ENCODE measurements around the gene TP53BP2. TPM values are rescaled to one million over a fixed set of nuclear protein-coding genes. Genes with fewer than 3 reads are reported as not detected.
A peak's percentile ranks its signal among the peaks of the same experiment; 100 is the strongest.
"Not testable (repeated sequence)": the region's sequence is repeated elsewhere in the genome, so short reads cannot be mapped to it uniquely, and the experiment has no call there.

Gene TP53BP2
- total RNA-seq = 10 to 100 TPM; 53.6 to 59.8 TPM
- polyA plus RNA-seq (2013, experiment 1 of 2) = 40.4 TPM
- 41.3 TPM for polyA plus RNA-seq (2013, experiment 2 of 2)
- long read RNA-seq, experiment 1, partial matches to known transcripts = 10 of 15 reads
- long read RNA-seq, experiment 1, other reads (novel, unspliced or antisense) = 5 of 15 reads
- long read RNA-seq, experiment 2, full-length matches to known transcripts = 86 of 113 reads
- long read RNA-seq, experiment 2, partial matches to known transcripts = 8 of 113 reads
- long read RNA-seq, experiment 2, other reads (novel, unspliced or antisense) = 19 of 113 reads
- long read RNA-seq, experiment 3, full-length matches to known transcripts = 43 of 69 reads
- long read RNA-seq, experiment 3, partial matches to known transcripts = 17 of 69 reads
- long read RNA-seq, experiment 3, other reads (novel, unspliced or antisense) = 9 of 69 reads
- long read RNA-seq, experiment 4, partial matches to known transcripts = 1 of 1 reads
- long read RNA-seq, experiment 4, other reads (novel, unspliced or antisense) = 0 of 1 reads

GRCh38 chr1:223845810-223846682 lies at the start of gene TP53BP2:
TP53BP2 (minus strand) TSS chr1:223845947; CDS start chr1:223845680, 267 bp downstream.
- peaks cover 3% of the 10 kb centered on the region for H3K4me1 ChIP-seq (ENCODE audit: control insufficient read depth, insufficient read depth, low read length)
- H3K9me3 Mint-ChIP-seq = no peaks in the 10 kb centered on the region
- H3K4me3 ChIP-seq (ENCODE audit: low read length) = peak within 1 kb of the TSS; percentile 95
- DNase-seq = peak; percentile 95
- H3K4me3 Mint-ChIP-seq = peak within 1 kb of the TSS; percentile 96
- no peaks in the 10 kb centered on the region for H3K36me3 Mint-ChIP-seq (ENCODE audit: low read depth)
- H3K27me3 ChIP-seq (ENCODE audit: control insufficient read depth, insufficient read depth, low read length, poor library complexity, severe bottlenecking) = no peaks in the 10 kb centered on the region
- no peaks in the 10 kb centered on the region for H3K36me3 ChIP-seq (ENCODE audit: control insufficient read depth, insufficient read depth, low read length)
- H3K27ac Mint-ChIP-seq = peak within 1 kb of the TSS; percentile 98
- H3K9me3 ChIP-seq (ENCODE audit: control insufficient read depth, low read length) = no peaks in the 10 kb centered on the region
- TF ChIP-seq, protein P1, sequence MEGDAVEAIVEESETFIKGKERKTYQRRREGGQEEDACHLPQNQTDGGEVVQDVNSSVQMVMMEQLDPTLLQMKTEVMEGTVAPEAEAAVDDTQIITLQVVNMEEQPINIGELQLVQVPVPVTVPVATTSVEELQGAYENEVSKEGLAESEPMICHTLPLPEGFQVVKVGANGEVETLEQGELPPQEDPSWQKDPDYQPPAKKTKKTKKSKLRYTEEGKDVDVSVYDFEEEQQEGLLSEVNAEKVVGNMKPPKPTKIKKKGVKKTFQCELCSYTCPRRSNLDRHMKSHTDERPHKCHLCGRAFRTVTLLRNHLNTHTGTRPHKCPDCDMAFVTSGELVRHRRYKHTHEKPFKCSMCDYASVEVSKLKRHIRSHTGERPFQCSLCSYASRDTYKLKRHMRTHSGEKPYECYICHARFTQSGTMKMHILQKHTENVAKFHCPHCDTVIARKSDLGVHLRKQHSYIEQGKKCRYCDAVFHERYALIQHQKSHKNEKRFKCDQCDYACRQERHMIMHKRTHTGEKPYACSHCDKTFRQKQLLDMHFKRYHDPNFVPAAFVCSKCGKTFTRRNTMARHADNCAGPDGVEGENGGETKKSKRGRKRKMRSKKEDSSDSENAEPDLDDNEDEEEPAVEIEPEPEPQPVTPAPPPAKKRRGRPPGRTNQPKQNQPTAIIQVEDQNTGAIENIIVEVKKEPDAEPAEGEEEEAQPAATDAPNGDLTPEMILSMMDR (conservative IDR thresholded peaks at IDR 0.05) = peak; percentile 80
- peak within 1 kb of the TSS; percentile 84 for H3K9ac ChIP-seq (ENCODE audit: extremely low read depth, low read length, poor library complexity, severe bottlenecking)
- H3K27me3 Mint-ChIP-seq (ENCODE audit: insufficient read depth) = peaks cover 8% of the 10 kb centered on the region
- peak within 1 kb of the TSS; percentile 99 for H3K27ac ChIP-seq (ENCODE audit: low read depth, low read length)
- H3K4me1 Mint-ChIP-seq = peaks cover 16% of the 10 kb centered on the region
- WGBS, 2 experiments (ENCODE audit: insufficient coverage in 1 of 2, insufficient read length in 1 of 2) = 1 to 3% methylated on average over 8 to 107 of the region's 107 CpGs

- not testable (repeated sequence) for H3K27me3 ChIP-seq (ENCODE audit: control insufficient read depth, insufficient read depth, low read length, poor library complexity, severe bottlenecking); H3K27ac ChIP-seq (ENCODE audit: low read depth, low read length); H3K27me3 Mint-ChIP-seq (ENCODE audit: insufficient read depth); H3K4me1 ChIP-seq (ENCODE audit: control insufficient read depth, insufficient read depth, low read length); H3K4me3 Mint-ChIP-seq; H3K36me3 Mint-ChIP-seq (ENCODE audit: low read depth); H3K4me3 ChIP-seq (ENCODE audit: low read length); H3K36me3 ChIP-seq (ENCODE audit: control insufficient read depth, insufficient read depth, low read length); DNase-seq; H3K9me3 ChIP-seq (ENCODE audit: control insufficient read depth, low read length); H3K27ac Mint-ChIP-seq; H3K9me3 Mint-ChIP-seq; H3K9ac ChIP-seq (ENCODE audit: extremely low read depth, low read length, poor library complexity, severe bottlenecking)
- WGBS, 2 experiments (ENCODE audit: insufficient coverage in 1 of 2, insufficient read length in 1 of 2) = 69% methylated on average over 4 of the region's 7 CpGs; no CpG with 5 or more reads in 1 of the 2 experiments
- H3K4me1 Mint-ChIP-seq = peaks cover 25% of the 10 kb centered on the region
Observed at GRCh38 chr1:223890494-223890893, 44.7 kb upstream of the TP53BP2 start.

GRCh38 chr1:223889319-223889718 lies 43.6 kb upstream of the TP53BP2 start:
- not testable (repeated sequence) for H3K9ac ChIP-seq (ENCODE audit: extremely low read depth, low read length, poor library complexity, severe bottlenecking); H3K4me3 Mint-ChIP-seq; DNase-seq; H3K9me3 Mint-ChIP-seq; H3K4me3 ChIP-seq (ENCODE audit: low read length); H3K27me3 Mint-ChIP-seq (ENCODE audit: insufficient read depth); H3K4me1 ChIP-seq (ENCODE audit: control insufficient read depth, insufficient read depth, low read length); H3K36me3 ChIP-seq (ENCODE audit: control insufficient read depth, insufficient read depth, low read length); H3K9me3 ChIP-seq (ENCODE audit: control insufficient read depth, low read length); H3K36me3 Mint-ChIP-seq (ENCODE audit: low read depth); H3K27ac ChIP-seq (ENCODE audit: low read depth, low read length); H3K27me3 ChIP-seq (ENCODE audit: control insufficient read depth, insufficient read depth, low read length, poor library complexity, severe bottlenecking)
- Mint-ChIP-seq H3K27ac (peak overlapping the region; percentile 39), H3K4me1 (peaks cover 25% of the 10 kb centered on the region)
- 70 to 100% methylated on average over 1 to 2 of the region's 4 CpGs for WGBS, 2 experiments (ENCODE audit: insufficient coverage in 1 of 2, insufficient read length in 1 of 2)

All from endodermal cell (in vitro differentiated cells).